CD4-positive, alpha-beta T cell treated with Interleukin-15 for 4 hours (primary cell): ENCODE measurements around the gene PKP3.

Source experiments
- DNase-seq: peaks from one replicate; pipeline ENCODE4 v3.0.0-alpha.2; 2020; ENCODE audit warnings: low spot score

The PKP3 gene

GRCh38 chr11:446891-447290, 52.9 kb downstream of the PKP3 start:
- no peak for DNase-seq

GRCh38 chr11:447923-448731, 54.1 kb downstream of the PKP3 start:
- peak; percentile 94 for DNase-seq

- DNase-seq = peak; percentile 92
These were observed 56.1 kb downstream of the PKP3 start, which contains the start of gene PTDSS2 for GRCh38 chr11:449889-450808. Gene PTDSS2 (plus strand): TSS chr11:450279. CDS start chr11:450456, 177 bp downstream.

GRCh38 chr11:450809-451451, 56.9 kb downstream of the PKP3 start:
- DNase-seq = peak; percentile 80

DNA sequence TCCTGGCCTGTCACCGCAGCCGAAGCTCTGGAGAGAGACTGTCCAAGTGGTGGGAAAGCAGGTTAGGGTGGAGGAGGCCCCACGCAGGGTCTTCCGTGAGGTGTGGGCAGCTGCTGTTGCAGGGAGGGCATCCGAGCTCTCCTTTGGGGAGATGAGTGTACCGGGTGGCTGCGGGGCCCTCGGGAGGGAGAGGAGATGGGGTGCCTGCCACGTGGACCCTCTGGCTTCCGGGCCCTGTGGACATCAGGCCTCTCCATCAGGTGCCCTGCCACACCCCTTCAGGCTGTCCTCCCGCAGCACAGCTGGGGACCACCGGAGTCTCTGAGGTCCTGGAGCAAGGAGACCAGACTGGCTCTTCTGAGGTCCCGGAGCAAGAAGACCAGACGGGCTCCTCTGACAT, 57.7 kb downstream of the PKP3 start:
- DNase-seq = no peak

DNA sequence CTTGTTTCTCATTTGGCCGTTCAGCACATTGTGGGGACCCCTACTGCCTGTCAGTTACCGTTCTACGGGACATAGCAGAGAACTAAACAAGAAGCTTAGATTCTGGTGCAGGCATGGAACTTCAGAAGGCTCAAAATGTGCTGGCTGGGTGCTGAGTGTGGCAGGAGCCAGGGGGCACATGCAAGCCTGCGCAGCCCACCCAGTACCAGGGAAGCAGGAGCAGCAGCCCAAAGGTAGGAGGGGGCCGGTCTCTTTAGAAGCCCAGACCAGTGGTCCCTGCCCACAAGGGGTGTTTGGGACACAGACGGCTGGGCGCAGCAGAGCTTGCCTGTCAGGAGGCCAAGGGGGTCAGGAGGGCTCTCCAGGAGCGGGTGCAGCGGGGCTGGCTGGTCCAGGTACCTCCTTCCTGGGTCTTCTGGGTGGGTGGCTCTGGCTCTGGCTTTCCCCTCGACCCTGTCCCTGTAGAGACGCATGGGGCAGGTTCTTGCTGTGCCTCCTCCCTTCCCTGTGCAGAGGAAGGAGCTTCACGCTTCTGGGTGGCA, 58.3 kb downstream of the PKP3 start:
- no peak for DNase-seq

GRCh38 chr11:452916-453527, 59.0 kb downstream of the PKP3 start:
- no peak for DNase-seq

DNA sequence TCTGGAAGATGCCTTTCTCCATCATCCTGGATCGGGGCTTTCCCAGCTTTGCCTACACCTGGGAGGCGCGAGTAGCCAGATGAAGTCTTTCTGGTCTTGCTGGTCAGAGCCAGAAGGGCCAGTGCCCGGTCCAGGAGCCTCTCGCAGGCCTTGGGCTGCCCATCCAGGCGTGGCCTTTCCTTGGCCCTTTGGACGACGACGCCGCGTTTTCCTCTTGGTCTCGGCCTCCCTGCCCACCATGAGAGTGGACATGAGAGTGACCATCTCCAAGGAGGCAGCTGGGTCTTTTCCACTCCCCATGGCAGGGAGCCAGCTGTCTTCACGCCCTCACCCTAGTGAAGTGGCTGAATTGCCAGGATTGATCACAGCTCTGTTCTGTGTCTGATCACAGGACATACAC, 59.6 kb downstream of the PKP3 start:
- no peak for DNase-seq

DNA sequence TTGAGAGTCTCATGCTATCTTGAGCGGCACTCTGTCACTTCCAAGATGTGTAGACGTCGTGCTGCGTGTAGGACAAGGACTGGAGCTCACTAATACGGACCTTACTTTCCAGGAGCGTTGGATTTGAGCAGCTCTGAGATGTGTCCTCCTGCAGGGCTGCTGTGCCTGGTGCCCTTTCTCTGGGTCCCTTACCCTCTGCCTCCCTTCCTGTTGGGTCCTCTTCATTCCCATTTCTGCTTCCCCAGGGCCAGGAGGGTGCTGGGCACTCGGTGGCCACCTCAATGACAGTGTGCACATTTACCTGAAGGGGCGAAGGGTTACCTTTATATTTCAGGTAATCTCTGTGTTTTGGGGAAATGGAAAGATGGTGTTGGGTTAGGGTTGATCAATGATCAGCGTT, 60.0 kb downstream of the PKP3 start:
- no peak for DNase-seq
